ENCODE results near the gene FGG.

The FGG gene

GRCh38 chr4:154573190-154573870 is 39.1 kb downstream of the FGG start:
- in situ Hi-C loops (cut with HindIII; ENCODE audit: low pct_unique_long_range_greater_than_20kb, low sequenced_read_pairs), result no loop called here

DNA sequence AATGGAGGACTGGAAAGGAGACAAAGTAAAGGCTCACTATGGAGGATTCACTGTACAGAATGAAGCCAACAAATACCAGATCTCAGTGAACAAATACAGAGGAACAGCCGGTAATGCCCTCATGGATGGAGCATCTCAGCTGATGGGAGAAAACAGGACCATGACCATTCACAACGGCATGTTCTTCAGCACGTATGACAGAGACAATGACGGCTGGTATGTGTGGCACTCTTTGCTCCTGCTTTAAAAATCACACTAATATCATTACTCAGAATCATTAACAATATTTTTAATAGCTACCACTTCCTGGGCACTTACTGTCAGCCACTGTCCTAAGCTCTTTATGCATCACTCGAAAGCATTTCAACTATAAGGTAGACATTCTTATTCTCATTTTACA is 42.9 kb downstream of the FGG start:
- TF ChIP-seq JUND (IDR thresholded peaks at IDR 0.05; ENCODE audit: low read depth), result no peak
- in situ Hi-C loops (cut with HindIII; ENCODE audit: low pct_unique_long_range_greater_than_20kb, low sequenced_read_pairs), result no loop called here
- DNase-seq (ENCODE audit: low read depth in 1 of 2, low spot score in 1 of 2), result no peak

More at GRCh38 chr4:154573190-154573870, 39.1 kb downstream of the FGG start:
- no peak for DNase-seq (ENCODE audit: low read depth in 1 of 2, low spot score in 1 of 2)
- no peak for TF ChIP-seq JUND (IDR thresholded peaks at IDR 0.05; ENCODE audit: low read depth)

DNA sequence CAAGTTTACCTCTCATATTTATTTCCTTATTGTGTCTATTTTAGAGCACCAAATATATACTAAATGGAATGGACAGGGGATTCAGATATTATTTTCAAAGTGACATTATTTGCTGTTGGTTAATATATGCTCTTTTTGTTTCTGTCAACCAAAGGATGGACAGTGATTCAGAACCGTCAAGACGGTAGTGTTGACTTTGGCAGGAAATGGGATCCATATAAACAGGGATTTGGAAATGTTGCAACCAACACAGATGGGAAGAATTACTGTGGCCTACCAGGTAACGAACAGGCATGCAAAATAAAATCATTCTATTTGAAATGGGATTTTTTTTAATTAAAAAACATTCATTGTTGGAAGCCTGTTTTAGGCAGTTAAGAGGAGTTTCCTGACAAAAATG is 43.4 kb downstream of the FGG start:
- in situ Hi-C loops (cut with HindIII; ENCODE audit: low pct_unique_long_range_greater_than_20kb, low sequenced_read_pairs), result no loop called here
- TF ChIP-seq JUND (IDR thresholded peaks at IDR 0.05; ENCODE audit: low read depth), result no peak

GRCh38 chr4:154566639-154567204 is 45.7 kb downstream of the FGG start:
- in situ Hi-C loops (cut with HindIII; ENCODE audit: low pct_unique_long_range_greater_than_20kb, low sequenced_read_pairs), result no loop called here
- no peak for DNase-seq (ENCODE audit: low read depth in 1 of 2, low spot score in 1 of 2)
- TF ChIP-seq JUND (IDR thresholded peaks at IDR 0.05; ENCODE audit: low read depth), result no peak

More for the DNA sequence above, 43.4 kb downstream of the FGG start:
- DNase-seq (ENCODE audit: low read depth in 1 of 2, low spot score in 1 of 2), result peak in 1 of 2 experiments; percentile 20

- no peak for DNase-seq (ENCODE audit: low read depth in 1 of 2, low spot score in 1 of 2)
- no peak for TF ChIP-seq JUND (IDR thresholded peaks at IDR 0.05; ENCODE audit: low read depth)
- in situ Hi-C loops (cut with HindIII; ENCODE audit: low pct_unique_long_range_greater_than_20kb, low sequenced_read_pairs), result no loop called here
Observed at GRCh38 chr4:154565704-154566103, 46.8 kb downstream of the FGG start.

- in situ Hi-C loops (cut with HindIII; ENCODE audit: low pct_unique_long_range_greater_than_20kb, low sequenced_read_pairs), result no loop called here
- no peak for TF ChIP-seq JUND (IDR thresholded peaks at IDR 0.05; ENCODE audit: low read depth)
- peak in 1 of 2 experiments; percentile 9 for DNase-seq (ENCODE audit: low read depth in 1 of 2, low spot score in 1 of 2)
Observed at GRCh38 chr4:154564311-154564710, 48.1 kb downstream of the FGG start.

- in situ Hi-C loops (cut with HindIII; ENCODE audit: low pct_unique_long_range_greater_than_20kb, low sequenced_read_pairs), result no loop called here
- no peak for TF ChIP-seq JUND (IDR thresholded peaks at IDR 0.05; ENCODE audit: low read depth)
- DNase-seq (ENCODE audit: low read depth in 1 of 2, low spot score in 1 of 2), result no peak
Observed at GRCh38 chr4:154562697-154563254, 49.7 kb downstream of the FGG start, which contains the start of gene FGB. Gene FGB (plus strand): TSS chr4:154563011. CDS start chr4:154563019, 8 bp downstream.

DNA sequence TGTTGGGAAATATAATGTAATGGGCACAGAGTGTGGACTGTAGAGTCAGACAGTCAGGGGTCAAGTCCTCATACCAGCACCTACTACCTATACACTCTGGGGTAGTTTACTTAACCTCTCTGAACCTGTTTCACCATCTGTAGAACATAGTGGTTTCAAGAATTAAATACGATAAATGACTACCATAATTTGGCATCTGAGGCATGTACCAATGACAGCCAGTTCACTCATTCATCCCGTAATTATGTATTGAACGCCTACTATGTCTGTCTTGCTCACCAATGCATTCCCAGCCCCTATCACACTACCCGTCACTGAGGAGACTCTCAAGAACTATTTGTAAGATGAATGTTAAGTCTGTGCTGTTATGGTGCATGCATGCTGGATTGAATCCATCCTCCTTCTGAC is 51.6 kb downstream of the FGG start:
- no peak for DNase-seq (ENCODE audit: low read depth in 1 of 2, low spot score in 1 of 2)
- no peak for TF ChIP-seq JUND (IDR thresholded peaks at IDR 0.05; ENCODE audit: low read depth)
- in situ Hi-C loops (cut with HindIII; ENCODE audit: low pct_unique_long_range_greater_than_20kb, low sequenced_read_pairs), result no loop called here

- no peak for TF ChIP-seq JUND (IDR thresholded peaks at IDR 0.05; ENCODE audit: low read depth)
- in situ Hi-C loops (cut with HindIII; ENCODE audit: low pct_unique_long_range_greater_than_20kb, low sequenced_read_pairs), result no loop called here
Observed at GRCh38 chr4:154560419-154560801, 52.0 kb downstream of the FGG start.

DNA sequence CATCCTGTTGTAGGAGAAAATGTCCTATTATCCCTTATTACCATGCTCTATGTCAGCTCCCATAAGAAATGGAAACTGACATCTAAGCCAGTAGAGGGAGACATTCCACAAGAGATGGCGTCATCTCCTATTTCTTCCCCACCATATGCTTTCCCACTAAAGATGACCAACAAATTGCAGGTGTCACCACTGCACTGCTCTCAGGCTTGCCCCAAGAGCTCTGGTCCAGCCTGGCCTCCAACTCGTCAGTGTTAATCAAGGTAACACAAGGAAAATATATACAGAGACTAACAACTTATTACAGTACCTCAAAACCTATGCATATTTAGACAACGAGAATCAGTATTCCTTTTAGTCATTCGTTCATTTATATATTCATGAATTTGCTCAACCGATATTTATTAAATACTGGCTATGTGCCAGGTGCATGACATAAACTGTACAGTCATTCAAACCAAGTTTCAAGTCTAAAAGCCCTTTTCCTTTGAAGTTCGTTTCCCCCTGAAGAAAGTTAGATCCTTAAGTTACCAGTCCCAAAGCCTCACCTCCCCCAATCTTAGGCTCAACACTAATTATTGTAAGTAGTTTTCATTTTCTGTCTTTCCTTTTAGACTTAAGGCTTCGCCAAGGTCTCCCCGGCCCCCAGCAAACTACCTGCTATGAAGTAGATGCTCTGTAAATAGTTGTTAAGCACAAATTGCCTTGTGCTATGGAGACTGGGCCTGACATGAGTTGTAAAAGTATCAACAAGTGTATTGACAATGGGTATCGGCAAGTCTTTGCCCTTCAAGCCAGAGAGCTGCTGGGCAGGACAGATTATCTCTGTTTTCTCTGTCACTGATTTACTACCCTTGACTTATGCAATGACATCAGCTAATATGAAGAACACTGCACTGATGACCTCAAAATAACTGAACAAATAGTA is 52.7 kb downstream of the FGG start:
- in situ Hi-C loops (cut with HindIII; ENCODE audit: low pct_unique_long_range_greater_than_20kb, low sequenced_read_pairs), result no loop called here
- no peak for TF ChIP-seq JUND (IDR thresholded peaks at IDR 0.05; ENCODE audit: low read depth)
- DNase-seq (ENCODE audit: low read depth in 1 of 2, low spot score in 1 of 2), result peak; percentile 7 to 78

More at GRCh38 chr4:154560419-154560801, 52.0 kb downstream of the FGG start:
- no peak for DNase-seq (ENCODE audit: low read depth in 1 of 2, low spot score in 1 of 2)

DNA sequence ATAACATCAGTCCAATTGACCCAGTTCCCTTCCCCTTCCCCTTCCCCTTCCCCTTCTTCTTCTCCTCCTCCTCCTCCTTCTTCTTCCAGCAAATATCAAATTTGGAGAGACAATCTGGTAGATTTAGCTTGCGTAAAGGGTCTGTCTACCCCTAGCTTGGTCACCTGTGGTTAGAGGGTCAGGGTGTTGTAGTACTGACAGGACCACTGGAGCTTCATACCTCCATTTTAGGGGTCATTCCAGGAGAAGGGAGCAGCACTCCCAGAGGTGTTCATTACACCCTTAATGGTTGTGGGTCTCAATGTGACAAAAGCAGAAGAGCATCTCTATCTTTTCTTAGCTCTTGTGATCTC is 53.3 kb downstream of the FGG start:
- DNase-seq (ENCODE audit: low read depth in 1 of 2, low spot score in 1 of 2), result no peak
- TF ChIP-seq JUND (IDR thresholded peaks at IDR 0.05; ENCODE audit: low read depth), result no peak
- in situ Hi-C loops (cut with HindIII; ENCODE audit: low pct_unique_long_range_greater_than_20kb, low sequenced_read_pairs), result no loop called here

All from T47D (cell line).